GM10266 (cell line): Measurements from ENCODE around the gene AFAP1L2.

ENCODE experiments used
- DNase-seq: peaks from one replicate; pipeline ENCODE4 v3.0.0; 2012; ENCODE audit errors: extremely low spot score
- CTCF ChIP-seq: IDR thresholded peaks from 2 replicates; pipeline ENCODE4 v1.5.1; 2012; ENCODE audit warnings: mild to moderate bottlenecking, low read depth; ENCODE audit not compliant: control insufficient read depth, insufficient read depth; ENCODE audit errors: missing control alignments

Gene AFAP1L2

DNA sequence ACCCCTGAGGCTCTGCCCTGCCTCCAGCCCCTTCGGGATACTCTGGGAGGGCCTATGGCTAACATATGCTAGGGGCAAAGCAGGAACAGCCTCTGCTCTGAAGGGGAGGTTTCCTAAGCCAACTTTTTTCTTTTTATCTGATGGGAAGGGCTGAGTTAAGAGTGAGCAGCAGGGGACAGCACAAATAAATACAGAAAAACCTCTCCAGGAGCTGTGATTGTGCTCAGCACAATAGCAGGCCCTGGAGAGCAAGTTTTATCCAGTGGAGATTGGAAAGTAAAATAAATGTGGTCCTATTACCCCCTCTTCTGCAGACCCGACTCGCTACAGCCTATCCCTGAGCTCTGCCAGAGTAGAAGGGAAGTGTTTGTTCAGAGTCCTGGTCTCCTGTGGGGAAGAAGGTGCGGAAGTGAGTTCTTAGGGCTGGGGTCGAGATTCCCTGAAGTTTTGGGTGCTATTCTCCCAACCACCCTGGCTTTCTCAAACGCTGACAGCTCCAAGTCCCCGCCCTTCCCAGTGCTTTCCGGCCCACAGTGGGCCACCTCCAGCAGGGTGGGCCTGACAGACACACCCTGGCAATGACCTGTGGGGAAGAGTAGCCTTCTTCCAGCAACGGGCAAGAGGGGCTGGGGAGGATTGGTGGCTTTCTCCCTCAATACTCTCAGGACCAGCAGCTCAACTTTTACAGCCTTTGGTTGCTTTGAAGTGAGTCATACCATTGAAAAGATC, 23.0 kb upstream of the AFAP1L2 start:
- no peak for TF ChIP-seq CTCF
- no peak for DNase-seq

DNA sequence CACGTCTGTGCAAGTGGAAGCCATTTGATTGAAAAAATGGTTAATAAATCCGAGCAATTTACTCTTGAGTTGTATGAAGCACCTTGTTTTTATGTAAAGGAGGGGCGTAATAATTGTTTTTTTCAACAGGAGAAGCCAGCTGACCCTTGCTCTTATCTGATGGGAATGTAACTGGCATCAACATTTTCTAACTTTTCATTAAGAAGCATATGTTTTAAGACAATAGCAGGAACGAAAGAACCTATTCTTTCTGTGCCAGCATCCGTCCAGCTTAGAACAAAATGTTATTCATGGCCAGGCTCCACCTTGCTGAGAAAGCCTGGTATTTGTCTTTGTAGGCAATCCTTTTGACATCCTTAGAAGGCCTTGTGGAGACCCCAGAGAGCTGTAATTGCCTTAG, 22.2 kb upstream of the AFAP1L2 start:
- no peak for TF ChIP-seq CTCF
- DNase-seq: no peak

DNA sequence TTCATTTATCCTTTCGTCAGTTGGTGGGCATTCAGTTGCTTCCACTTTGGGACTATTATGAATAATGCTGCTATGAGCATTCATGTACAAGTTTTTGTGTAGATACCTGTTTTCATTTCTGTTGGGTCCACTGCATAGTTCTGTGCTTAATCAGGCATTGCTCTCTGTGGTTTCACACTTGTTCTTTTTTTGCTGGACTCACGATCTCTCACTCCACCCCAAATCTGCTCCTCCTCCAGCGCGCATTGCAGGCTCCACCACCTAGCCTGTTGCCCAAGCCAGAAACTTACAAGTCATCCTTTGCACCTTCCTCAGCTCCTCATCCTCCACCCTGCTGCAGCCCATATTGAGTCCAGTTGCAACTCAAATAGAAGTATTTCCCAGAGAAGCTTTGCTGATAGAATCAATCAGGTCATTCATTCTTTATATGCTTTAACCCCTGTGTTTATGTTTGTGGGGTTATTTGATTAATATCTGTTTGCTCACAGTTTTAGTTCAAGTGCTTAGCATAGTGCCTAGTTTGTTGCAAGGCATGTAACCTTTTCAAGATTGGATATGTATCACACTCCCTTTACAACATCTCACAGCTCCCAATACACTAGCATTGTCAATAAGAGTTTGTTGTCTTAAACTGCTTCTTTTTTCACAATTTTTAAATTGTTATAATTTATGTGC, 16.6 kb upstream of the AFAP1L2 start:
- TF ChIP-seq CTCF: no peak
- no peak for DNase-seq

GRCh38 chr10:114418109-114418508, 13.8 kb upstream of the AFAP1L2 start:
- no peak for DNase-seq
- no peak for TF ChIP-seq CTCF

DNA sequence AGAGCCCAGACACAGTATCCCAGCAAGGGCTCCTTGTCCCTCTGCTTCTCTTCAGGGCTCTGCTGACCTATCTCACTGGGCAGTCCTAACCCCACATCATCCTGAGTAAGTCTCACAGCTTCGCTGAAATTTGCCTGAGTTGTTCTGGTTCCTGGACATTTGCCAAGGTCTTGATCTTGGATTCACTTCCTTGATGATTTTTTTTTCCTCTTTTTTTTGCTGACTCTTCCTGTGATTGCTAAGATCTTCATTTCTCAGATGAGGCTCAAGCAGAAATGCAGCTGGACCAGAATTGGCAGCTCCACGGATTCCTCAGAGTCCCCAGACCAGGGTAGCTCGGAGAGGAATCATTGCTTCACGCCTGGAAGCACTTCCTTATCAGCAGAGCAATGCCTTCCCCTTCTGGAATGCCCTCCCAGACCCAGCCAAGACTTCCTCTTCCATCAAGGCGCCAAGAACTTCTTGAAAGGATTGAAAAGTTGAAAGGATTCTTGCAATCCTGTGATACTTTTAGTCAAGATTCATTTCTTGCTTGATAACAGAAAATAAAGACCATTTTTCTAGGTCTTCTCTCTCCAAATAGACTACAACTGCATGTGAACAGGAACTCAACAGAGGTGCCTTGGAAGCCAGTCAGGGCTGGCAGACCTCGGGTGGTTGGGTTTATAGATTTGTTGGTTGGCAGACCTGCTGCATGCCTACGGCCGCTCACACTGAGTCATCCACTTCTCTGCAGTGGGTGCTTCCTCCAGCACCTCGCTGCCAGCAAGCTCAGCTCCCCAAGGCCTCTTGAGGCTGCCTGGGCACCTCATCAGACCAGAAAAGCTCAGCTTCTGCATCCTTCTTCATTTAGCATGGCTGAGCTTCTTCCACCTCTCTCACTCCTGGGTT, 8.8 kb upstream of the AFAP1L2 start:
- no peak for TF ChIP-seq CTCF
- DNase-seq: no peak

- DNase-seq: no peak
- TF ChIP-seq CTCF: no peak
These were observed 4.7 kb upstream of the AFAP1L2 start for GRCh38 chr10:114408968-114409444.
